ENCODE results near the gene NDUFC2. TPM values are rescaled to one million over a fixed set of nuclear protein-coding genes. Genes with fewer than 3 reads are reported as not detected.

NDUFC2 gene
- total RNA-seq, 2 donors from 2014 or later: 36.9 to 47.1 TPM

GRCh38 chr11:78027759-78028158, 51.9 kb downstream of the NDUFC2 start:
- Mint-ChIP-seq H3K4me1 (peaks cover 1% of the 10 kb centered on the region), H3K36me3 (ENCODE audit: low read depth) (peaks cover under 1% of the 10 kb centered on the region), H3K27me3 (peaks cover 4% of the 10 kb centered on the region), H3K27ac (no peak overlapping the region), H3K4me3 (no peak overlapping the region)
- H3K9me3 ChIP-seq (ENCODE audit: control insufficient read depth, low read length, poor library complexity, severe bottlenecking): no peaks in the 10 kb centered on the region
- ATAC-seq: no peak
- no peak for DNase-seq

GRCh38 chr11:78025378-78025777, 54.3 kb downstream of the NDUFC2 start:
- DNase-seq (no peak), ATAC-seq (no peak)
- Mint-ChIP-seq H3K27ac (no peak overlapping the region), H3K4me3 (no peak overlapping the region), H3K4me1 (peaks cover 6% of the 10 kb centered on the region), H3K36me3 (ENCODE audit: low read depth) (peaks cover 8% of the 10 kb centered on the region), H3K27me3 (peaks cover 17% of the 10 kb centered on the region)
- no peaks in the 10 kb centered on the region for H3K9me3 ChIP-seq (ENCODE audit: control insufficient read depth, low read length, poor library complexity, severe bottlenecking)

- peaks cover 8% of the 10 kb centered on the region for H3K36me3 Mint-ChIP-seq (ENCODE audit: low read depth)
- DNase-seq: no peak
- no peak for ATAC-seq
Measured at GRCh38 chr11:78023426-78023825, 56.2 kb downstream of the NDUFC2 start.

DNA sequence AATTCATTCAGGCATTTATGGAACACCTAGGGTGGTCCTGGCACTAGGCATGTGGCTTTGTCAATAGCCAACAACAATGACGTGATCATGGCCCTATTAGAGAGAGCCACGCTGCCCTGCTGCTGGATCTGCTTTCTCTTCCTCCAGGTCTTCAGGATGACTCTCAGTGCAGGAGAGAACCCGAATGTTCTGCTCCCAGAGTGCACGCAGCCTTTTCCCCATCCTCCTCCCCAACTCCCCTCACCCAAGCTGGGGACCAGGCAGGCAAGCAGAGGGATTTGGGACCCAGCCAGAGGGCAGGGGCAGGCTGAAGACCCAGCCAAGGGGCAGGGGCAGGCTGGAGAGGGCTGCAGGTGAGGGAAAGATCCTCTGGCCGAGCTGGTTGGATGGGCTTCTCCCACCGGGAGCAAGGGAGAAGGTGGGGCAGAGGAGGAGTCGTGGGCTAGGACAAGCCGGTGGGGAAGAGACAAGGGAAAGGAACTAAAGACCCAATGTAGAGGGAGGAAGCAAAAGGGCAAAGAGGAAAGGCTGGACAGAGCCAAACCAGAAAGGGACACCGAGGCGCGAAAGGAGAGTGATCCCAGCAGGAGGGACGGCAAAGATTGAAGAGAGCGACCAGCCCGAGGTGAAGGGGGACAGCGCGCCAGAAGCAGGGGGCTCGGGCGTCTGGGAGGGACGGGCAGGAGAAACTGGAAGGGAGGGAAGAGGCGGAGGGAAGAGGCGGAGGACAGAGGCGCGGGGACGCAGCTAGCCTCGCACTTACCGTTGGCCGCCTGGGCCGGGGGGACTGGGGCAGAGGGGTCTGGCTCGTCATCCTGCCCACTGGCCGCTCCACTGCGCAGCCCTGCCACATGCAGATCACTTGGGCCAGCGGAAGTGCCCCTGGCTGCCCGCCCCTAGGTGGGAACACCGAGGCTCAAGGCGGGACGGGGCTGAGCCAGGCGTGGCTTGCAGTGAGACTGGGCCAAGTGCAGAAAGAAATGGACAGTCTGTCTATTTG, 57.0 kb downstream of the NDUFC2 start, which contains the start of gene KCTD14:
Gene KCTD14, minus strand, starts transcription at position 880 of the 1,000 bp plus-strand sequence. Its CDS starts 27 bp downstream, at position 853.
- DNase-seq (no peak), ATAC-seq (no peak)
- Mint-ChIP-seq H3K27ac (no peak within 1 kb of the TSS), H3K27me3 (peaks cover 25% of the 10 kb centered on the region), H3K36me3 (ENCODE audit: low read depth) (peaks cover 8% of the 10 kb centered on the region), H3K4me1 (peaks cover 6% of the 10 kb centered on the region), H3K4me3 (peak within 1 kb of the TSS; percentile 34)
- H3K9me3 ChIP-seq (ENCODE audit: control insufficient read depth, low read length, poor library complexity, severe bottlenecking): no peaks in the 10 kb centered on the region

More at GRCh38 chr11:78023426-78023825, 56.2 kb downstream of the NDUFC2 start:
- no peak overlapping the region for H3K4me3 Mint-ChIP-seq
- H3K9me3 ChIP-seq (ENCODE audit: control insufficient read depth, low read length, poor library complexity, severe bottlenecking): no peaks in the 10 kb centered on the region
- H3K27me3 Mint-ChIP-seq: peaks cover 25% of the 10 kb centered on the region
- H3K27ac Mint-ChIP-seq: no peak overlapping the region
- H3K4me1 Mint-ChIP-seq: peaks cover 6% of the 10 kb centered on the region

- DNase-seq (no peak), ATAC-seq (no peak)
- no peaks in the 10 kb centered on the region for H3K9me3 ChIP-seq (ENCODE audit: control insufficient read depth, low read length, poor library complexity, severe bottlenecking)
- Mint-ChIP-seq H3K36me3 (ENCODE audit: low read depth) (peaks cover 8% of the 10 kb centered on the region), H3K4me3 (no peak overlapping the region), H3K4me1 (peaks cover 6% of the 10 kb centered on the region), H3K27me3 (peaks cover 25% of the 10 kb centered on the region), H3K27ac (no peak overlapping the region)
Measured at GRCh38 chr11:78021611-78022010, 58.1 kb downstream of the NDUFC2 start.

GRCh38 chr11:78020246-78020645, 59.4 kb downstream of the NDUFC2 start:
- Mint-ChIP-seq H3K36me3 (ENCODE audit: low read depth) (peaks cover 8% of the 10 kb centered on the region), H3K4me3 (no peak overlapping the region), H3K27me3 (peaks cover 35% of the 10 kb centered on the region), H3K4me1 (peaks cover 9% of the 10 kb centered on the region), H3K27ac (no peak overlapping the region)
- ATAC-seq: no peak
- no peaks in the 10 kb centered on the region for H3K9me3 ChIP-seq (ENCODE audit: control insufficient read depth, low read length, poor library complexity, severe bottlenecking)
- DNase-seq: no peak

GRCh38 chr11:78019808-78020207, 59.9 kb downstream of the NDUFC2 start:
- Mint-ChIP-seq H3K4me1 (peaks cover 9% of the 10 kb centered on the region), H3K27me3 (peaks cover 38% of the 10 kb centered on the region), H3K36me3 (ENCODE audit: low read depth) (peaks cover 8% of the 10 kb centered on the region), H3K4me3 (no peak overlapping the region), H3K27ac (no peak overlapping the region)
- DNase-seq: no peak
- ATAC-seq: no peak
- H3K9me3 ChIP-seq (ENCODE audit: control insufficient read depth, low read length, poor library complexity, severe bottlenecking): no peaks in the 10 kb centered on the region

Other genes with a start within 250 kb of the NDUFC2 start
- 10 to 100 TPM; 48.9 to 53.4 TPM for gene INTS4, start 85.2 kb downstream of the NDUFC2 start, total RNA-seq
- gene KCTD14, start 56.6 kb downstream of the NDUFC2 start, total RNA-seq: under 1 TPM; 0.17 to 0.52 TPM
- gene THRSP, start 16.0 kb downstream of the NDUFC2 start, total RNA-seq: not detected
- gene ALG8, start 59.8 kb upstream of the NDUFC2 start, total RNA-seq: 10 to 100 TPM; 17.2 to 25.8 TPM
- gene KCTD21, start 108.8 kb upstream of the NDUFC2 start, total RNA-seq: 1 to 10 TPM; 2.4 to 4.0 TPM
- 10 to 100 TPM; 10.5 to 13.4 TPM for gene USP35, start 109.1 kb upstream of the NDUFC2 start, total RNA-seq